Inflammatory macrophage treated with lipopolysaccharide for 1 hour (primary cell): ENCODE measurements around the gene BPI.
A peak's percentile ranks its signal among the peaks of the same experiment; 100 is the strongest.
"Not testable (repeated sequence)": the region's sequence is repeated elsewhere in the genome, so short reads cannot be mapped to it uniquely, and the experiment has no call there.

Experiments used
- DNase-seq, 2 donors: peaks; one replicate each; pipeline ENCODE4 v3.0.0-alpha.2; 2020 to 2022

The BPI gene

DNA sequence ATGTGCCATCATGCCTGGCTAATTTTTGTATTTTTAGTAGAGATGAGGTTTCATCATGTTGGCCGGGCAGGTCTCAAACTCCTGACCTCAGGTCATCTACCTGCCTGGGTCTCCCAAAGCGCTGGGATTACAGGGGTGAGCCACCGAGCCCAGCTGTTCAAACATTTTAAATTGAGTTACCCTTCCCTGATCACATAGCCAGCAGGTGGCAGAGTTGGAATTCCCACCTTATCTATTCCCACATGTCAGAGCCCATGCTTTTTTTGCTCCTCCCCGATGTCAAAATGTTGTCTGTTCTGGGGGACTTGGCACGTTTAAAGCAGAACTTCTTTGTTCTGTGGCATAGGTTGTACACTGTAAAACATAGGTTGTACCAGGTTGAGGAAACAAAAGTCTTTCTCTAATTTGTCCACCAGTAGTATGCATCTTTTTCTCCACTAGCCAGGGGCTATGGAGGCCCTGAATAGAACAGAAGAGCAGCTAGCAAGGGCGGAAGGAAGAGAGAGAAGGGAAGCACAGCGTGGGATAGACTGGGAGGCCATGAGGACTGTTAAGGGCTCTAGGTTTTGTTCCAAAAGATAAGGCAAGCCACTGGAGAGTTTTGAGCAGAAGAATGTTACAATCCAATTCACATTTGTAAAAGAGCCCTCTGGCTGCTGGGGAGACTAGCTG, 35.0 kb downstream of the BPI start:
- no peak for DNase-seq

DNA sequence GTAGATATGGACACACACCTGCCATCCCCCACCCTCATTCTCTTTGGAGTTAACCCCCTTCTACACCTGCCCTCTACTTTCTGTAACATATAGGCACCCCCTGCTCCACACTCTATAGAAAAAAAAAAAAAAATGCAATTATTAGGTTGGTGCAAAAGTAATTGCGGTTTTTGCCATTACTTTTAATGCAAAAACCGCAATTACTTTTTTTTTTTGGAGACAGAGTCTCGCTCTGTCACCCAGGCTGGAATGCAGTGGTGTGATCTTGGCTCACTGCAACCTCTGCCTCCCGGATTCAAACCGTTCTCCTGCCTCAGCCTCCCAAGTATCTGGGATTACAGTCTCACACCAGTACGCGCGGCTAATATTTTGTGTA, 35.6 kb downstream of the BPI start:
- DNase-seq = not testable (repeated sequence)

DNA sequence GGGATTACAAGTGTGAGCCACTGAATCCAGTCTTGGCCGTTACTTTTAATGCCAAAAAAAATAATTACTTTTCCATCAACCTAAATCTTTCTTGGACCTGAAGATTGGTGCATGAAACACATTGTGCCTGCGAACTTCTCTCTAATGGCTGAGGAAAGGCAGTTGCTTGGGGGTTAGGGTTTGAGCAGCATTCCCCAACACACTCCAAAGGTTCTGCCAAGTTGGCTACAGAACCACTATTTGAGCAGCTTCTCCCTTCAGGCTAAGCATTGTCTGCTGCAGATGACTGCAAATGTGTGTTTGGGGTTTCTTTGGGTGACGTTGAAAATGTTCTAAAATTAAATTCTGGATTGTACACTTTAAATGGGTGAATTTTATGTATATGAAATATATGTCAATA, 36.0 kb downstream of the BPI start:
- DNase-seq = no peak

DNA sequence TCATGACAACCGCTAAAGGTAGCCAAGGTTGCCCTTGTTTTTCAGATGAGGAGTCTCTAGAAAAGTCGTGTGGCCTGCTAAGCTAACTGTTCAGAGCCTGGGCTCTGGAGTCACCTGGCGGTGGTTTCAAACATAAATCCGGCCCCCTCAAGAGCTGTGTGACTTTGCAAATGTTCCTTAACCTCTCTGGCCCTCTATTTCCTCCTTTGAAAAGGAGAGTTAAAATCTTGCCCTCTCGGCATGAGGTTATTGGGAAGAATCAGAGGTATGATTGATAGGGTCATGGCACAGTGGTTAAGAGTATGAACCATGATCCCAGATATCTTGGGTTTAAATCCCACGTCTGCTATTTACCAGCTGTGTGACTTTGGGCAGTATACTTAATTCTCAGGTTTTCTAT, 36.7 kb downstream of the BPI start:
- no peak for DNase-seq

DNA sequence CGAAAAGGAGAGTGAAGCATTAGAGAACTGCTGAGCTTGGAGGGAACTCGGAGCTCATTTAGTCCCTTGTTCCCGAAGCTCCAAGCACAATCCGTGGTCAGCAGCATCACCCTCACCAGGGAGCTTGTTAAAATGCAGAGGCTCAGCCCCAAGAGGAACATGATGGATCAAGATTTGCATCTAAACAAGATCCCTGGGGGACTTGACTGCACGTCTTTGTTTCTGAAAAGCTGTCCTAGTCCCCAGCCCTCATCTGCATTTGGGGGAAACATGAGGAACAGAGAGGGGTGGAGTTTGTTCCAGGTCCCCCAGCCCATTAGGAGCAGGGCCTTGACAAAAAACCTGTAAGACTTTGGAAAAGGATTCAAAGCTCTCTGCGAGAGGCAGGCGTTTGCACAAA, 38.3 kb downstream of the BPI start:
- DNase-seq = no peak

DNA sequence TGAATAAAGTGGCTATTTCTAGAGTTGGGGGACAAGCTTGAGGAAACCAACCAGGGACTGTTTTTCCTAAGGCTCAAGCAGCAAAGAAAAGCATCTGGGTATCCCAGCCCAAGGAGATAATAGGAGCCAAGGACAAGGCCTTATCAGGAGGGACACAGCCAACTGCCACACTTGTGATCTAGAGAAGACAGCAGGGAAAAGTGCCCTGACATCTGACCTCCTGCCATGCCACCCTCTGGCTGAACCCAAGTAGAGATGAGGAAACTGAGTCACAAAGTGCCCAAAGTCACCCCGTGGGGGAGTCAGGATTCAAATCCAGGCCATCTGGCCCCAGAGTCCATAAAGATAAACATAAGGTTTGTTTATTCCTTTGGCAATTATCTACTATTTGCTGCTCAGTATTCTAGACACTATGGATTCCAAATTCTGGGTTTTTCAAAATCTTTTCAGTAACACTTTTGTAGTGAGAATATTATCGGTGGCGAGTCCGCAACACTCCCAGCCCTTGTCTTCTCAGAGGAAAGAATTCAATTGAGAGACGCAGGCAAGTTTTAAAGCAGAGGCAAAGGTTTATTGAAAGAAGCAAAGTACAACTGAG, 38.9 kb downstream of the BPI start:
- DNase-seq = no peak

DNA sequence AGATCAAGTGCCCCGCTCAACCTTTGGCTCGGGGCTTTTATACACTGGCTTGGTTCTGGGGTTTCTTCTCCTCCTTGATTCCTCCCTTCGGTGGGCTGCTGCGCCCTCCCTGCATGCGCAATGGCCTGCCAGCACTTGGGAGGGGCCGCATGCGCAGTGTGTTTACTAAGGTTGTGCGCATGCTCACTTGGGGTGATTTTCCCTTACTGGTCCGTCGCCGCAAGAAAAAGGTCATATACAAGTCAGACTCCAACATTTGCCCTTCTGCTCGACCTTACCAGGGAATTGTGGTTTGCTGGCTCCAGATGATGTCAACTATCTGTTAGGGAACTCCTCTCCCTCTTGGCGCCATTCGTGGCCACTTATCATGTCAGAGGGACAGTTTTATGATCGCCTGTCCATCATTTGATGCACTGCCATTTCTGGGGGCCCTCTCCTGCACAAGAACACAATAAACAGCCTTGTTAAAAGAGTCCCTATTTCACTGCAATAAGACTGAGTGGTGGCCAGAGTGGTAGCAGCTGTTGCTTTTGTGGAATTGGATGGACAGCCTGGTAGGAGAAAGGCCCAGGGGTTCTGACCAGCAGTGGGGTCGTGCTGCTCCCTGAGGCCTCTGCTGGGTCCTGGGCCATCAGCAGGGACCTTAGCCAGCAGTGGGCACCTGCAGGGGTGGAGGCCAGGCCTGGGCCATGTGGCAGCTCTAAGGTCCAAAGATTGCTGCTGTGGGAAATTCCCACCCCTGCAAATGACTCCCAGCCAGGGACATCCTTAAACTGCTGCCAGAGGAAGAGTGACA, 39.6 kb downstream of the BPI start:
- no peak for DNase-seq

DNA sequence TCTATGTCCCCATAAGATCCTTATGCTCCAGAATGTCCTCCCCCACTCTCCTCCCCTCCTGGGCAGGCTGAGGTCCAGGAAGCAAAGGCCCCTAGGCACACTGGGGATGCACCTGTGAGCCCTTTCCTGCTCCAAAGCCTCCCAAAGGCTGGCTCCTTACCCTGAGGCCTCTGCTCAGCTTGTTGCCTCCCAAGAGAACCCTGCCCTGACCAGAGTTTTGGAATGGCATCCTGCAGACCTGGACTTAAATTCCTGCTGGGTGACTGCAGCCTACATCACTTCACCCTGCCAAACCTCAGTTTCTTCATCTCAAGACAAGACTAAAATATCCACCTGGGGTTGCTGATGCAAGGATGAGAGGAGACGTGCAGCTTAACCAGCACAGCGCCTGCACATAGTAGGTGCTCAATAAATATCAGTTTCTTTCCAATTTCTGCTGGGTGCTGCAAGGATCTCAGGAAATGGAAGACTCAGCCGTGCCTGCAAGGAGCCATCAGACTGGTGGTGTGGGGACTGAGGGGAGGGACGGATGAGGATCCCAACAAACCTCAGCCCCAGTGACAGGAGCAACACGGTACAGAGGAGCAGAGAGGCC, 40.2 kb downstream of the BPI start:
- DNase-seq = no peak

DNA sequence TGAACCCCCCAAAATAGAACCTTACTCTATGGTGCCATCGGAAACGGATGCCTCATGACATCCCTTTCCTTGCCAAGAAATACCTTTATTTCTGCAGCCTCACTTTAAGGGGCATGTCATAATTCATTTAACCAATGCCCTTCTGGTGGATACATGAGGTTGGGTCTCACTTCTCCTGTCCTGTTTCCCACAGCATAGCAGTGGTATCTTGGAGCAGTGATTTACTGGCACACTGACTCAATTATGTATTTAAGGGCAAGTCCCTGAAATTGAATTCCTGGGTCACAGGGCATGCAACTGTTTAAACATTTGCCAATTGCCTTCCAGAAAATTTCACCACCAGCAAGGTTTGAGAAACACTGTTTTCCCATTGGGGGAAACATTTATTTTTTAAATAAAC, 41.7 kb downstream of the BPI start:
- DNase-seq = no peak

DNA sequence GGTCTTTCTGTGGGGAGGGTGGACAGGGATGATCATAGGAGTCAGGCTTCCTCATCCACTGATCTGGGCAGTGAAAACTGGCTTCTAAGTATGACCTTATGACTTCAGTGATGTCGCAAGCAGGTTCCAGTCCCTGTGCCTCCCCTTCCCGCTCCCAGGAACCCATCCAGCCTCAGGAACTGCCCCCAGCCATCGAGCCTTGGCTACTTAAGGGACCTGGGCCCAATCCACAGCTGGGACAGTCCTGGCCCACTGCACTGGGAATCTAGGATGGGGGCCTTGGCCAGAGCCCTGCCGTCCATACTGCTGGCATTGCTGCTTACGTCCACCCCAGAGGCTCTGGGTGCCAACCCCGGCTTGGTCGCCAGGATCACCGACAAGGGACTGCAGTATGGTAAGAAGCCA, 42.3 kb downstream of the BPI start, which contains the start of gene LBP:
Gene LBP, plus strand, starts transcription at position 236 of the 405 bp plus-strand sequence. Its CDS starts 35 bp downstream, at position 271.
- DNase-seq = no peak

DNA sequence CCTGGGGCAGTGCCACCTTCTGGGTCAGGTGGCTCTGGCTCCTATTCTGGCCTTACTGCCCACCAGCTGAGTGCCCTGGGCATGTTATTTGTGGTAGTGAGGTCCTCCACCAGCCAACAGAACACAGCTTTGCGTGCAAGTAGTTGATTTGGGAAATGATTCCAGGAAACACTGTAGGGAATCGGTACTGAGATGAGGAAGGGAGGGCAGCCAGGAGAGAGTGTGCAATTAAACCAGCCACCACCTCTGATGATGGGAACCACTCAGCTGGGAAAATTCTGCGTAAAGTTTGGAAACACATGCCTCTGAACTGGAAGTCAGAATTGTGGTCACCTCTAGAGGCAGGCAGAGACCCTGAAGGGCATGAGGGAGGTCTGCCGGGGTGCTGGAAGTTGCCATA, 42.8 kb downstream of the BPI start:
- DNase-seq = no peak

DNA sequence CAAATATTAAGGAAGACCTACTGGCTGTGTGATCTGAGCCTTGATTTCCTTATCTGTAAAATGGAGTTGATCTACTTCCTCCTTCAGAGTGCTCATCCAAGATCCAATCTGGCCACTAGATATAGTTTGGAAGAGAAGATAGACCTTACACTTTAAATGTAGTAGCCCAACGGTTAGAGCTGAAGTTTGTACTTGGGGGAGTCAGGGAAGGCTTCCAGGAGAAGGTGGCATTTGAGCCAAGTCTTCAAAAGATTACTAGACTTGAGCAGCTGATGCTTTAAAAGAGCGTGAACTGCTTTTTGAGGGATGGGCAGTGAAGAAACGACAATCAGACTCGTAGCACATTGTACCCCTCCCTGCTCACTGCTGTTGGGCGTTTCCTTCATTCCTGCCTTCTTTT, 45.9 kb downstream of the BPI start:
- DNase-seq = no peak

DNA sequence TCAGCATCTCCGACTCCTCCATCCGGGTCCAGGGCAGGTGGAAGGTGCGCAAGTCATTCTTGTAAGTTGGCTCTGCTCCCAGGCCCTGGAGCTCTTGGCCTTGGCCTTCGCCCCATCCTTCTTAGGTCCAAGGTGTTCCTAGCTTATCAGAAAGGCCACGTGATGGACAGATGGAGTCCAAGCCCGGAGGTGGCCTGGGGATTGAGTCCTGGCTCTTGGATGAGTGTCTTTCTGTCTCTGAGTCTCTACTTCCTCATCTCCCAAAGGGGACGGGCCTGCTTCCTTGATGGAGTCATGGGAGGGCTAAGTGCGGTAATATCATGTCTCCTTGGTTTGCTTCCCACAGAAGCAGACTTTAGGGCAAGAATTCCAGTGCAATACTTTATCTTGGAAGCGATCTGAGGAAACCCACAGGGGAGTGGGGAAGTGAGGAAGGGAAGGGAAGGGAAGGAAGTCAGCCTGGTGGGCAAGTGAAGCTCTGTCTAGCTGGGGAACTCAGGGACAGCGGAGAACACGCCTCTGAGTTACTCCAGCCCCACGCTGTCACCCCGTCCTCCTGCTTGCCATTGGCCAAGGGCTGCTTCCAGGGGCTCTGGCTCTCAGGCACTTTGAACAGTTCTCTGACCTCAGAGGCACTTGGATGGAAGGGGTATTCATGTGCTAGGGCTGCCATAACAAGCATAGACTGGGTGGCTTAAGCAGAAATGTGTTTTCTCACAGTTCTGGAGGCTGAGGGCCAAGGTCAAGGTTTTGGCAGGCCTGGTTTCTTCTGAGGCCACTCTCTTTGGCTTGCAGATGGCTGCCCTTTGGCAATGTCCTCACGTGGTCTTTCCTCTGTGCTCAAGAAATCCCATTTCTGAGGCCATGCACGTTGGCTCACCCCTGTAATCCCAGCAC, 47.2 kb downstream of the BPI start:
- no peak for DNase-seq

DNA sequence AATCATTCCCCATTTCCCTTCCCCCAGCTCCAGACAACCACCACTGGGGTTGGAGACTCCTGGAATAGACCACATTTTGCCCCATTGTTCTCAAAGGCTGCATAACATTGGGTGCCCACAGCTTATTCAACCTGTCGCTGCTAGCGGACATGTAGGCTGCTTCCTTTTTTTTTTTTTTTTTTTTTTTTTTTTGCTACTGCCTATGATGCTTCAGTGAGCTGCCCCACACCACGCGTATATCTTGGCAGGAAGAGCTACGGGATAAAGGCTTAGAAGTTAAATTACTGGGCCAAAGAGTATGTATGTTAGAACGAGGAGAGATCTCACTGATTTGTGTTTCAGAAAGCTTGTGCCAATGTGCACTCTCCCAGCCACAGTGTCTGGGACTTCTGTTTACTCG, 49.4 kb downstream of the BPI start:
- peak in 1 of 2 donors; percentile 24 for DNase-seq

DNA sequence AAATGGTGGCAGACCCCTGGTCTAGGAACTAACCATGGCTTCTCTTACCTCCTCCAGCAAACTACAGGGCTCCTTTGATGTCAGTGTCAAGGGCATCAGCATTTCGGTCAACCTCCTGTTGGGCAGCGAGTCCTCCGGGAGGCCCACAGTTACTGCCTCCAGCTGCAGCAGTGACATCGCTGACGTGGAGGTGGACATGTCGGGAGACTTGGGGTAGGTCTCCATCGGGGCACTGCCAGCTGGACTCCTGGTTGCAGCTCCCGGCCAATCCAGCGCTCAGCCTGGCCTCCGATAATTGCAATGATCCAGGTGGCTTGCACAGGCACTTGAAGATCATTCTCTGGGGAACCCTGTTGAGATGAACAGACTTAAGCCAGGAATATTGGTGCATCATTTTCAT, 50.3 kb downstream of the BPI start:
- DNase-seq = no peak

DNA sequence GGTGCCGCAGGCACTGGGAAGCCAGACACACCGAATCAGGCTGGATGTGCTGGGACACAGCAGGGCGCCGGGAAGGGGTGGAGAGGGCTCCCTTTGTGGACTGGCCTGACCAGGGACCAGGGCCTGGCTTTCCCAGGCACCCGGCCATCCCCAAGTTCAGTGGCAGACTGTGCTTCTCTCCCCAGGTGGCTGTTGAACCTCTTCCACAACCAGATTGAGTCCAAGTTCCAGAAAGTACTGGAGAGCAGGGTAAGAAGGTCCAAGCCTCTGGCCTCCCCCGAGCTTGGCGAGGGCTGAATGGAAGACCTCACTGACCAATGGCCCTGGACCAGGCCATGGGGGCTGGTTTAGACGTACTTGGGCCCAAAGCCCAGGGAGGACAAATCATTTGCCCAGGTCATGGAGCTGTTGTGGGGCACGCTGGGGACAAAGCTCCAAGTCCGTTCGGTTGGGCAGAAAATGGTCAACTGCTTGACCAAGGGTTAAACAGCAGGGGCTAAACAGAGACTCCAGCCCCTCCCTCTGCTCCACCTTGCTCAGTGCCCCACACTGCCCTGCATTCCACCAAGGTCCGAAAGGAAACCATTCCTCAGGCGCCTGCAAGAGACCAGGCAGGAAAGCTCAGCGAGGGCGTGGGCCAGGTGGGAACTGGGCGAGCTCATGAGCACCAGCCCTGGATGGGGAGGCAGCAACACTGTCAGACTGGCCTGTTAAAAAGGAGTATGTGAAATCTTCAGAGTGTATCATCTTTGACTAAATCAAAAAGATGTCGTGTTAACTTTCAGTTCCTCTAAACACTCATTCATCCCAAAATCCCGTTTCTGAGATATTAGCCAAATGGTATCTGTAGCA, 51.4 kb downstream of the BPI start:
- DNase-seq = peak; percentile 62 to 68

DNA sequence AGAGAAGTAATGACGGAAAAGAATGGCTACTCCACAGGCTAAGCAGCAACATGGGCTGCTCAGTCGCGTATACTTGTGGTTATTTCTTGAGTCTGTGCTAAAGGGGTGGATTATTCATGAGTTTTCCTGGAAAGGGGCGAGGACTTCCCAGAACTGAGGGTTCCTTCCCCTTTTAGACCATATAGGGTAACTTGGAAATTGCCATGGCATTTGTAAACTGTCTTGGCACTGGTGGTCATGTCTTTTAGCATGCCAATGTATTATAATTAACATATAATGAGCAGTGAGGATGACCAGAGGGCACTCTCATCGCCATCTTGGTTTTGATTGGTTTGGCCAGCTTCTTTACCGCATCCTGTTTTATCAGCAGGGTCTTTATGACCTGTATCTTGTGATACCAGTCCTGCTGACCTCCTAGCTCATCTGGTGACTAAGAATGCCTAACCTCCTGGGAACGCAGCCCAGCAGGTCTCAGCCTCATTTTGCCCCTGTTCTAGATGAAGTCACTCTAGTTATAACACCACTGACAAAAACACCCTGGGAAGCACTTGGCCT, 53.8 kb downstream of the BPI start:
- DNase-seq = peak; percentile 82 to 96

DNA sequence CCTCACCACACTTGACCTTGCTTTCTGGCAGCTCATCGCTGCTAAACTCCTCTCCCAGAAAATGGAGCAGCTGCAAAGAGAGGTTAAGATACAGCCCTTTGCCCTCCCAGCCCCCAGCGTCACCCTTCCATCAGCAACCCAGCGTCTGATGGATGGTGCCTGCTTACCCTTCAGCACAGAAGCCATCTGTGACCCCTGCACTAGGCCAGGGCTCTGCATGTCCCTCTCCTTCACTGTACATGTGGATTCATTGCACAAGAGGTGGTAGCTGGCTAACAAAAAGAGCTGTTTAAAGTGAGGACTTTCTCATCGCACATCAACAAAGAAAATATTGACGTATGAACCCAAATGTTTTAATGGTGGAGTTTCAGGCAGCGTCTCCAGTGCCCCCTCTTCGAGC, 54.6 kb downstream of the BPI start:
- DNase-seq = no peak

DNA sequence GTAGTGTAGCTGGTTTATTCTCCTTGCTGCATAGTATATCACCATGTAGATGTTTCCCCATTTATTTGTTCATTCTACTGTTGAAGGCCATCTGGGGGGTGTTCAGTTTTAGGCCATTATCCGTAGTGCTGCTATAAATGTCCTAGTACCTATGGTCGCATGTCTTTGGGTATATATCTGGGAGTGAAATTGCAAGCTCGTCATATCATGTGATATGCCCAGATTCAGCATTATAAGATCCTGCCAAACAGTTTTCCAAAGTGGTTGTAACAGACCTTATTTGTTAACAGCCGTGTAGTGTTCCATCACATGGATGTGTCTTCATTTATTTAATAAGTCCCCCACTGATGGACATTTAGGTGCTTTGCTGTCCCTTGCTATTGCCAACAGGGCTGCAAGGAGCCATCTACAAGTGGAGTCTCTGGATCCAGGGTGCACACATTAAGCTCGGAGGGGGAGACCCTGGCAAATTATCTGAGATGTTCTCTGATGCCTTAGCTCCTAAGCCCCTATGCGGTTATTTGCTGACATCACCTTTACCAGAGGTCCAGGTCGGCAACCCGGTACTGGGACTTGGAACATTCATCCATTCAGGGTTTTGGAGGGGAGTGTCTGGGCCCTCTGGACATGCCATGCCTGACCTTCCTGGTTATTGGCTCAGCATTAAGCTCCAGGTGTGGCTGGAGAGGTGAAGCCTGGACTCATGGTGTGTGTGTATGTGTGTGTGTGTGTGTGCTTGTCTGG, 59.2 kb downstream of the BPI start:
- DNase-seq = no peak

DNA sequence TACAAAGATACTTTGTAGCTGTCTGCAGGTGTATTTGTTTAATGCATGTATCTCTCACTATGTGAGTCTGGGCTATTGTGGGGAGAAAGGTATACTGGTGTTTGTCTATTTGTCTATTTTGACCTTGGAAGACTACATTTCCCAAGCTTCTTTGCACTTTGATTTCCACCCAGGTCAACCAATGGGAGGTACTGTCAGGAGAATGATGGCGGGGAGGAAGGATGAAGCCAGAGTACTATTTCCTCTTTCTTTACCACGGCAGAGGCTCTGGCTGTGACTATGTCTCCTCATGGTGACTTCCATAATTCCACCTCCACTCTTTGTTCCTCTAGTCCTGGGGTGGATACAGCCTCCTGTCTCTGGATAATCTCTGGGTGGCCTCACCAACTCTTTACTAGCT, 65.4 kb downstream of the BPI start:
- DNase-seq = peak; percentile 49 to 68

DNA sequence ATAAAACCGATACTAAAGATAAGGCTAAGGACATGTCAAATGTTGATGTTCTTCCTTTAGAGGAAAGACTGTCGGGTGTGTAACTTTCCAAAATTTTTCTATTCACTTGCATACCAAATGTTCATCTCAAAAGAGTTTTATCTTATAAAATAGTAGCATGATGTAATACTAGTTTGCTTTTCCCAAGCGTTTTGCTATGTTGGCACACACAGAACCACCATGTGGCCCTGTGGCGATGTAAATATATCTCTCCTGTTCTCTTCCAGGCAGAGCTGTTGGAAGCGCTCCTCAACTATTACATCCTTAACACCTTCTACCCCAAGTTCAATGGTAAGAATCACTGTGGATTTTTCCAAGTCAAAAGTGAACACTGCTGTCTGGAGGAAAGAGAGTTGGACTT, 68.8 kb downstream of the BPI start:
- DNase-seq = no peak
